Dermis microvascular lymphatic vessel endothelial cell (primary cell): ENCODE data around the gene CCDC7. TPM values are rescaled to one million over a fixed set of nuclear protein-coding genes. Genes with fewer than 3 reads are reported as not detected.
"Not testable (repeated sequence)": the region's sequence is repeated elsewhere in the genome, so short reads cannot be mapped to it uniquely, and the experiment has no call there.

Experiments used
- DNase-seq, 2 donors: peaks; one replicate each; pipeline versions ENCODE4 v3.0.0 to v3.0.0-alpha.2; 2010; ENCODE audit warnings: low read depth in 2 of 2
- total RNA-seq: library from RNA; depleted of rRNA; stranded (reverse); fragments of >200 nt; gene quantifications from 2 replicates; pipeline ENCODE4 v1.2.1, GENCODE V29; 2014

Gene CCDC7
- total RNA-seq: 4.2 and 5.6 TPM in 2 replicates

DNA sequence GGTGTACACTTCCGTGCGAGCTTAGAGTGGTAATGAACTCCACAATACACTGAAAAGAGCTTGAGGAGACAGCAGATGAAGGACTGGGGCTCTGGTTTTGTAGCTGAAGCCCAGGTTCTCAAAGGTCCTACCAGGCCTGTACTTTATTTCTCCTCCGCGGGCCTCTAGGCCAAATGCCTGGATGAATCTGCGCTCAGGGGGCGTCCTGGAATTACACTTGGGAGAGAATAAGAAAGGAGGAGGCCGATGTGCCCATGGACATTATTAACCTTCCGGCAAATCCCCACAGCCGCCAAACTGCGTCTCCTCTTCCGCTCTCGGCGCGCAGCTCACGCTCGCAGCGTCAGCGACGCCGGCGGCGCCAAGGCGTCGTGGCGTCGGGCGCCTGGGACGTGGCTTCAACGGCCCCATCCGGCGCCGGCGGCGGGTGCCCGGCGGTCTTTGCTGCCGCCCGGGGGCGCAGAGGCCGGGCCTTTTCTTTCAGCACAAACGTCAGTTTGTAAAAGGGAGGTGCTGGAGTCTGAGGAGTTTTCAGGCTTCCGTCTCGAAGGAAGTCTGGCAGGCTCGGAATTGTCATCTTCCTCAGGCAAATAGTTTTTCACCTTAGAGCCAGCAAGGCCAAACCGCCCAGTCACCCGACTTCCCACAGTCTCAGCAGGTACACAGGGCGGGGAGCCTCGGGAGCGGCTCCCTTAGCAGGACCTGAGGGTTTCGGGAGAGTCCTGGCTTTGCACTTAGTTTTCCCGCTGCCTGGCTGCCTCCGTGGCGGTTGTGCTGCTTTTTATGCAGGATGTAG, at the start of gene CCDC7:
CCDC7 (plus strand) TSS at position 401 of the 796 bp plus-strand sequence. CDS start 5,503 bp downstream, outside the sequence.
- DNase-seq: peak; percentile 35 to 91

DNA sequence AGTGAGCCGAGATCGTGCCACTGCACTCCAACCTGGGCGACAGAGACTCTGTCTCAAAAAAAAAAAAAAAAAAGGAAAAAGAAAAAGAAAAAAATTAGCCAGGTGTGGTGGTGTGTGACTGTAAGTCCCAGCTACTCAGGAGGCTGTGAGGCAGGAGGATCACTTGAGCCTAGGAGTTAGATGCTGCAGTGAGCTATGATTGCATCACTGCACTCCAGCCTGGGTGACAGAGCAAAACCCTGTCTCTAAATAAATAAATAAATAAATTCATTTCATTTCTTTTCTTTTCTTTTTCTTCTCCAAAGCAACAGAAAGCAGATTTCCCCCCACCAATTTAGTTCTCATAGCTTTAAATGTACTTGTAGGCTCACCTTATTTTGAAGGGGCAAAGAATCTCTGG, 48.8 kb upstream of the CCDC7 start:
- not testable (repeated sequence) for DNase-seq

DNA sequence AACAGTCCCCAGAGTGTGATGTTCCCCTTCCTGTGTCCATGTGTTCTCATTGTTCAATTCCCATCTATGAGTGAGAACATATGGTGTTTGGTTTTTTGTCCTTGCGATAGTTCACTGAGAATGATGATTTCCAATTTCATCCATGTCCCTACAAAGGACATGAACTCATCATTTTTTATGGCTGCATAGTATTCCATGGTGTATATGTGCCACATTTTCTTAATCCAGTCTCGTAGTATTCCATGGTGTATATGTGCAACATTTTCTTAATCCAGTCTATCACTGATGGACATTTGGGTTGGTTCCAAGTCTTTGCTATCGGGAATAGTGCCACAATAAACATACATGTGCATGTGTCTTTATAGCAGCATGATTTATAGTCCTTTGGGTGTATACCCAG, 46.2 kb upstream of the CCDC7 start:
- not testable (repeated sequence) for DNase-seq

DNA sequence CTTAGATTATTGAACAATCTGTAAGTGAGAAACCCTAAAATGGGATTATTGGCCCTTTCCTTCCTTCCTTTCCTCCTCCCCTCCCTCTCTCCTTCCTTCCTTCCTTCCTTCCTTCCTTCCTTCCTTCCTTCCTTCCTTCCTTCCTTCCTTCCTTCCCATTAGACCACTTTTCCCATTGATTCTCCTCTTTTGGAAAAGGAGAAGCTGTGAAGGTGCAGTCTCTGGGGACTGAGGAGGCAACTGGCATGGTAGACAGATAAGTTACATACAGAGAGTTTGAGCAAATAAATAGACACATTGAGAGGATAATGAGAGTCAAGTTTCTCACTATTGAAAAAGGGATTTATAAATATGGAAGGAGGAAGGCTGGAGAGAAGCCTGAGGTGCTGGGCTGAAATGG, 45.0 kb upstream of the CCDC7 start:
- DNase-seq: no peak

DNA sequence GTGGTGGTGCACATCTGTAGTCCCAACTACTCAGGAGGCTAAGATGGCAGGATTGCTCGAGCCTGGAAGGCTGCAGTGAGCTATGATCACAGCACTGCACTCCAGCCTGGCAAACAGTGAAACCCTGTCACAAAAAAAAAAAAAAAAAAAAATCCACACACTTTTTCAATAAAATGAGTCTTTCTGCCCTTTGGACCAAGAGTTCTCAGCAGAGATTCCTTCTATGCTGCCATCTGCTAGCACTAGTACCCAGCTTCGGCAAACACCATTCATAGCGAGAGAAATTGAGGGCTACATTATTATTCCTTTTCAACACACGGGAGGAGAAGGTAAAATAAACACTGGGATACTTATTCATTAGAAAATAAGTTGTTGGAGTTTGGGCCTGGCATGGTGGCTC, 43.4 kb upstream of the CCDC7 start:
- DNase-seq: no peak

DNA sequence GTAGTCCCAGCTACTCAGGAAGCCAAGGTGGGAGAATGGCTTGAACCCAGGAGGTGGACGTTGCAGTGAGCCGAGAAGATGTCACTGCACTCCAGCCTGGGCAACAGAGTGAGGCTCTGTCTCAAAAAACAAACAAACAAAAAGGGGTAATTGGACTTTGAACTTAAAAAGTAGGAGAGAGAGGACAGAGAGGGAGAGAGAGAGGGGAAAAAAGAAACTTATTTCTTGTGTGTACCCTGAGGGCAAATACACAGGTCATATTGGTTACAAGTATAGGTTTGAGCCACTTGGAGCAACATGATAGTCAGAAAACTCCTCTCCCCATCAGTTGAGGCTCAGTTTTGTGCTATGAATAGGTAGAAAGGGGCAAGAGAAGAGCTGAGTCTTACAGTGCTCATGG, 42.8 kb upstream of the CCDC7 start:
- no peak for DNase-seq

DNA sequence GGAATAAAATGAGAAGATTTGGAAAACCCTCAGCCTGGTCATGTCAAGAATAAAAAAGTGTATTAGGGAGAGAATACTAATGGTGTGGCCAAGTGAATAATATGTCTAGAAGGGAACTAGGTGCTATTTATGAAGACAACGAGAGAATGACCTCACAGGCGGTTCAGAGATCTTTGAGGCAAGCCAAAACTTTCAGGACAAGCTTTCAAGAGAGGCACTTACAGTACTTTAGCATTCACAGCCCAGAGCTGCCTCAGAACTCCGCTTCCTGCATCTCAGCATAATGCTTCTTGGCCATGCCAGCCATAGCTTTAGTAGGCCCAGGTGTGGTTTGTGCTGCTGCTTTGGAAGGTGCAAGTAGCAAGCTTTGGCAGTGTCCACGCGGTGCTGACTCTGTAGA, 37.2 kb upstream of the CCDC7 start:
- DNase-seq: no peak

DNA sequence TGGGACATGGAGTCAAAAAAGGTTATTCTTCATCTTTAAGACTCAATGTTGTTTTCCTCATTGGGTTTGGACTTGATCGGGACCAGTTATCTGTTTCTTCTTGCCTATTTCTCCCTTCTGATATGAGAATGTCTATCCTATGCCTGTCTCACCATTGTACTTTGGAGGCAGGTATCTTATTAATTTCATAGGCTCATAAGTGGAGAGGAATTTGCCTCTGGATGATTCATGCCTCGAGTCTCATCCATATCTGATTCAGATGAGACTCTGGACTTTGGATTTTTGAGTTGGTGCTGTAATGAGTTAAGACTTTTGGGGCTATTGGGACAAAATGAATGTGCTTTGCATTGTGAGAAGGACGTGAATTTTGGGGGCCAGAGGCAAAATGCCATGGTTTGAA, 36.2 kb upstream of the CCDC7 start:
- DNase-seq: no peak

DNA sequence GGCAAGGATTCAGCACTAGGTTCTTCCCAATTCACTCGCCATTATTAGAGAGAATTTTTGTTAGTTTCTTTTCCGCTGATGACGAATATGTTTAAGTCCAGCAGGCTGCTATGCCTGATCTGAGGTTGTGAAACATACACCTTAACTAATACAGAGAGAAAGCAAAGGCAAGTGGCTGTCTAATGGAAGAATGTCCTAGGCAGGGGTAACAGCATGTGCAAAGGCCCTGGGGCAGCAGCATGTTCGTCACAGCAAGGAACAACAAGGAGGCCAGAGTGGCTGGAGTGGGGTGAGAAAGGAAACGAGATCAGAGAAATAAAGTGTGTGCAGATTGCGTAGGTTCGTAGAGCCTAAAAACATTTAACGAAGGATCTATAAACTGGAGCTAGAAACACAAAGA, 35.4 kb upstream of the CCDC7 start:
- DNase-seq: no peak

DNA sequence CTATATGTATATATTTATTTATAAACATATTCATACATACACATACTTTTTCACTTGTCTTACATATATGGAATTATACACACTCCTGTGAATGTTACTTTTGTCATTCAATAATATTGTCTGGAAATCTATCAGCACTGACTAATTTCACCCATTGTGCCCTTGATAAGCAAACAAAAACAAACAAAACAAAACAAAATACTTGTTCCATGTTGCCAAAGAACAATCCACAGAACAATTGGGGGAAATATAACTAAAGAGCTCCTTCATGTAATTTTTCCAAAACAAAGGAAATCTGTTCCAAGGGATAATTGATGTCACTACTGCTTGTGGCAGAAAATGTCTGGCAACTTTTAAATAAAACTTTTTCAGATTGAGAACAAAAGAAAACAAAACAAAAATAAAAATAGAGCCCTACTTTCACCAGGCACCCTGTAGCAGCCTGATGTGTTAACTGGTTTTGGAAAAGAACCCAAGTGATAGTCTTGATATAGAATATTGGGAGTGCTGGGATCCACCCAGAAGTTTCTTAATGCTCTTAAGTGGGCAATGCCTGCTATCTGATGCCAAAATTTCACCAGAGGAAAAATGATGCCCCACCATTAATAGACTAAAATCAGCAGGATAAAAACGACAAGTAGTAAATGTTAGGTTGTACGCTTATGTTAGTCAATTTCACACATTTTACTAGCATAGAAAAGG, 34.0 kb upstream of the CCDC7 start:
- peak; percentile 72 to 83 for DNase-seq

DNA sequence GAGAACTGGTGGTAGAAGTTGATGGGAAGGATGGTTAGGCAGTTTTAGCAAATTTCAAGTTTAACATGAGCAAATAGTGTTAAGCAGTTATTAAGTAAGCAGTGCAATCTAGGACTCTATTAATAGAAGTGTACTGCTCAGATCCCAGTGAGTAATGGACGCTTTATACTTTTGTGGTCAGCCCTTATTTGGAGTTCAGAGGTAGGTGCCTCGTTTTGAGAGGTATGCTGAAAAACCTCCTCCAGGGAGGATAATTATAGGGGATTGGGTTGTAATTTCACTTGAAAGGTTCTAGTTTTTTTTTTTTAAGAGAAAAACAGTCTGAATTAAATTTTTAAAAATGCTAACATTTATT, 33.5 kb upstream of the CCDC7 start:
- peak in 1 of 2 donors; percentile 16 for DNase-seq

DNA sequence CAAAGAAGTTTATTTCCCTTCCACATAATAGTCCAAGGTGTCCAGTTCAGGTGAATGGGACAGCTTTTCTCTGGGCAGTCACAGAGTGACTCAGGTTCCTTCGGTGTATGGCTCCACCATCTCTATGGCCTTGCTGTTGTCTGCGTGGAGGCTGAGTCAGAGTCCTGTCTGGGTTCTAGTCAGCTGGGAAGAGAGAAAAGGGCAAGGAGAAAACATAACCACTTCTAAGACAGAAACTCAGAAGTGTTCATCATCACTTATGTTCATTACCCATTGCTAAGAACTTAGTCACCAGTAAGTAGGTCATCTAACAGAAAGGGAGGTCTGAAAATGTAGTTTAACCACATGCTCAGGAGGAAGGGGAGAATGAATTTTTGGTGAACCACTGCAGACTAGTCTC, 32.4 kb upstream of the CCDC7 start:
- DNase-seq: peak in 1 of 2 donors; percentile 43

DNA sequence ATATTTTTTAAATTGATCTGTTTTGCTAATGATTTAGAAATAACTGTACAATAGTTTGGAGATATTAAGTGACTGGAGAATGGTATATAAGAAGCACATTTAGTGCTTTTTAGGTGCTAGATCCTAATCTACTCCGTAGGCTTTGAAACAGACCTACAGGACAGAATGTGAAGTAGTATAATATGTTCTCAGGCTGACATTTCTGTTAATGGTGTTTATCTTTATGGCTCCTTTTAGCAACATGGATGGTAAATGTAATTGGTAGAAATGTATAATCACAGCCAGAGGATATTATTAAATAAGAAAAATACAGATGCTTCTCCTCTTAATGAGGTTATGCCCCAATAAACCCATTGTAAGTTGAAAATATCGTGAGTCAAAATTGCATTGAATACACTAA, 30.6 kb upstream of the CCDC7 start:
- no peak for DNase-seq

DNA sequence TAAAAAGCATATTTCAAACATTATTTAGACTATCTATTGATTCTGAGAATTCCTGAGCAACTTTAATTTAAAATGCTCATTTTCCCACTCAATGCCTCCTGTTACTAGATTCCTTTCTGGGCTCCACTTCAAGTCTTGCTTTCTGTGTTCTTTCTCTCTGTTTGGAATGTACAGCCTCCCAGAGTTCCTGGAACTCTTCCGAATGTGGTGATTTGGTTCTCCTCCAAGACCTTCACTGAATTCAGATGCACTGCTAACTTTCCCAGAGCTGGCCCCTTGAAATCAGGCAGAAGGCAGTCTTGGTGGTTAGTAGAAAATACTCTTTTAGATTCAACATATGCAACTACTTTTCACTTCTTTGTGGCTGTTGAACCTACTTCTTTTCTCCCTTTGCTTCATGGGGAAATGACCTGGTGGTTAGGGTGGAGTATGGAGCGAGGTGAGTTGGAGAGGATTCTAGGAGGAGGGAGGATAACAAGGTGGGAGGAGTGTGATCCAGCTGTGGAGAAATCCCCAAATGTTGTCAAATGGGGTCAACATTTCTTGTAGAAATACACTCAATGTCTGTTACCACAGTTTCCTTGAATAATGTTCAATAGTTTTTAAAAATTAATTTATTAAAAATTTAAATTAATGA, 27.9 kb upstream of the CCDC7 start:
- DNase-seq: no peak

DNA sequence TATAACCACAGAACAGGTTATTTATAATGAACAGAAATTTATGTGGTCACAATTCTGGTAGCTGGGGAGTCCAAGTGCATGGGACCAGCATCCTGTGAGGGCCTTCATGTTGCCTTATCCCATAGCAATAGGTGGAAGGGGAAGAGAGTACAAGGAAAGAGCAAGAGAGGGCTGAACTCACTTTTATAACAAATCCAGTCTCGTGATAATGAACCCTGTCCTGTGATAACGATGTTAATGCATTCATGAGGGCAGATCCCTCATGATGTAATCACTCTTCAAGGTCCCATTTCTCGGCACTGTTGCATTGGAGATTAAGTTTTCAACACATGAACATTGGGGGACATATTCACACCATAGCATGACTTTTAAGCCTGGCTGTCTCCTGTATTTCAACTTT, 27.4 kb upstream of the CCDC7 start:
- no peak for DNase-seq

DNA sequence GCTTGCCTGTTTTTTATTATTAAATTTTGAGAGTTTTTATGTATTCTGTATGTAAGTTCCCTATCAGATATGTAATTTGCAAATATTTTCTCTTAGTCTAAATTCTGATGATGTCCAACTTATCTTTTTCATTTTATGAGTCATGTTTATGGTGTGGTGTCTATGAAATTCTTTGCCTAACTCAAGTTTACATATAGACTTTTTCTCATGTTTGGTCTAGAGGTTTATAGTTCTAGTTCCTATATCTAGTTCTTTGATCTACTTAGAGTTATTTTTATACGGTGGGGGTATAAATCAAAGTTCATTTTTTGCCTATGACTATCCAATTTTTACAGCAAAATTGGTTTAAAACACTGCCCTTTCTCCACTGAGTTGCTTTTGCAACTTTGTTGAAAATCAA, 26.3 kb upstream of the CCDC7 start:
- DNase-seq: no peak

DNA sequence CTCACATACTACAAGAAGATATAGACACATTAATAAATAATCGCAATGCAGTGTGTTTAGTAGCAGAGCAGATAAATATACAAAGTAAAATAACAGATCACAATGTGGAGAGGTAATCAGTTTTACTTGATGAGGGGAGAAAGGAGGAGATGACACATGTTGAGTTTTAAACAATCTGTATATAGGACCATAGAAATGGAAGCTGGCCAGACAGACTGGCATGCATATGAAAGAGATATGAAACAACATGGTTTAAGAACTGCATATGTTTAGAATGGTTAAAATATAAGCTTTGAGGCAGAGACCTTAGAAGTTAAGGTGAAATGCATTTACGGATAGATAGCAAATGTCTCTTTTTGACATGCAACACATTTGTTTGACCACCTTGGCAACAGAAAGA, 19.8 kb upstream of the CCDC7 start:
- DNase-seq: no peak

DNA sequence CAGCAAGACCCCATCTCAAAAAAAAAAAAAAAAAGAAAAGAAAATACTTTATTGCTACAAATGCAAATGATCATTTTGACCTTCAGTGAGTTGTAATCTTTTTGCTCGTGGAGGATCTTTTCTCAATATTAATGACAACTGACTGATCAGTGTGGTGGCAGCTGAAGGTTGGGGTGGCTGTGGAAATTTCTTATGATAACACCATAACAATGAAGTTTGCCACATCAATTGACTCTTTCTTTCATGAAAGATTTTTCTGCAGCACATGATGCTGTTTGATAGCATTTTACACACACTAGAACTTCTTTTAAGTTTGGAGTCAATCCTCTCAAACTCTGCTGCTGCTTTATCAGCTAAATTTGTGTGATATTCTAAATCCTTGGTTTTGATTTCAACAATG, 12.4 kb upstream of the CCDC7 start:
- no peak for DNase-seq

DNA sequence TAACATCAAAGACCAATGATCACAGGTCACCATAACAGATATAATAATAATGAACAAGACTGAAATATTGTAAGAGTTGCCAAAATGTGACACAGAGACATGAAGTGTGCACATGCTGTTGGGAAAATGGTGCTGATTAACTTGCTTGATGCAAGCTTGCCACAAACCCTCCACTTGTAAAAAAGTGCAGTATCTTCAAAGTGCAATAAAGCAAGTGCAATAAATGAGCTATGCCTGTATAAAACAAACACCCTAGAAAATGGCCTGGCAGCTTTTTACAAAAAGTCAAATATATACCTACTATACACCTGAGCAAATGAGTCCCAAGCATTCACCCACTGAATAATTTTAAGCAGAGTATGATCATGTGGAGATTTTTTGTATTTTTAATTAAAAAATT, 9.7 kb upstream of the CCDC7 start:
- DNase-seq: no peak

DNA sequence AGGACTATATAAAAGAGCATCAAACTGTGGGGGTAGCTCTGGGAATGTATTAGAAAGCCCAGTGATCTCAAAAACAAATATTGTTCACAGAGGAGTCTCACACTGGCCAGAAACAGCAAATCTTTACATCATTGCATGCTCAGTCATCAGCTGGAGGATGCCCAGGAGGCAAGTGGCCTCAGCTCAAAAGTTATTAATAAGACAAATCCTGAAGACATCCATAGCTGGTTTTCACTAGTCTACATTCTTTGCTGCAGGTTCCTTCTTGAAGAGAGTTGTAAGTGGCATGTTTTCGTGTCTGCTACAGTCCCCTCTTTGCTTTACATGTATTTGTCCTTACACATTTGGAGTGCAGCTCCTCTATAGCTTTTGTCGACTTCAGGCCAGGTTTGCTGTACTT, 8.6 kb upstream of the CCDC7 start:
- no peak for DNase-seq

DNA sequence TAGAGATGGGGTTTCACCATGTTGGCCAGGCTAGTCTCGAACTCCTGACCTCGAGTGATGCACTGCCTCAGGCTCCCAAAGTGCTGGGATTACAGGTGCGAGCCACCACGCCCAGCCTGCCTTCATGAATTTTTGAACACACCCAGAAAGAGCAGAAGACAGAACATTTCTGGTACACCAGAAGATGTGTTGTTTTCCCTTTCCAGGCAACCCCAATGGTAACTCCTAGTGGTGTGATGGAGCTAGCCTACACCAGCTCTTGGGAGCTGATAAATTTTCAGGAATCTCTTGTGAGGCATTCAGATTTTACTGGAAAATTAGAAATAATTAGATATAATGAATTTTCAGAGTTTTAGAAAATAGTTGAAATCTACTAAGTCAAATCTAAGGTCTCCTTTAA, 904 bp upstream of the CCDC7 start:
- DNase-seq: no peak

DNA sequence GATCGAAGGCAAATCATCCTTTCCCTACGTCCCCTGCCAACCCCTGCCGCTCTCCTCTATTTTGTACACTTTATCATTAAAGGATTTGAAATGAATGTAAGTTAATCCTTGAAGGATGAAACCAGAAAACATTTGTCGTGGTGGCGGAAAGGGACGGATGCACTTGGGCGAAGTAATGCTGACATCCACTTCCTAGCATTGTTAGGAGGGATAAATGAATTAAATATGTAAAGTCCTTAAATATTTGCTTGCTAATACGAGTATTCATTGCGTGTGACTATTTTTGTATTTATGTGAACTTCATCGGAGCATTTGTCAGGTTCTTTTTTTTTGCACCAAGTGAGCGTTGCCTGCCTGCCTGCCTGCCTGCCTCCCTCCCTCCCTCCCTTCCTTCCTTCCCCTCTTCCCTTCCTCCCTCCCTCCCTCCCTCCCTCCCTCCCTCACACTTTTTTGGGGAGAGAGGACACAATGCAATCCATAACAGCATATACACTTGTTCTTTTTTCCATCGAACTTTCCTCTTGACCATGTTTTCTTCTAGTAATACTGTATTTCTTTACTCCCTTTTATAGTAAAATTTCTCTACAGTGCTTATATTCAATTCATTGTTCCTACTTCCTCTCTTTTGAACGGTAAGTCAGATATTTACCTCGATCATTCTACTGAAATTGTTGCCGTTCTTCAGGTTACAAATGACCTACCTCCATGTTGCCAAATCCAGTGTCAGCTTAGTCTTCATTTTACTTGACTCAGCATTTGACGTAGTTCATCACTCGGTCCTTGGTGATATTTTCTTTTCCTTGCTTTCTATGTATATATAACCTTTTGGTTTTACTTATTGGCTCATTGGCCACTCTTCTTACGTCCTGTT, 831 bp downstream of the CCDC7 start:
- peak; percentile 5 to 29 for DNase-seq
